K562 (cell line): Measurements from ENCODE around the gene JAKMIP1. TPM values are rescaled to one million over a fixed set of nuclear protein-coding genes. Genes with fewer than 3 reads are reported as not detected.

Source experiments
- ELK3 ChIP-seq: fragments of 450-650 bp; formaldehyde crosslinking; IDR thresholded peaks from 2 replicates; pipeline ENCODE4 v1.4.0; 2020; ENCODE audit warnings: mild to moderate bottlenecking
- FUS ChIP-seq: fragments of 200-400 bp; formaldehyde crosslinking; optimal IDR thresholded peaks from 2 replicates; pipeline ENCODE3; 2017; ENCODE audit warnings: low read depth, low read length
- HMGXB4 ChIP-seq: sonication (generic); formaldehyde crosslinking; IDR thresholded peaks from 2 replicates; pipeline ENCODE4 v1.8.1; 2023; ENCODE audit warnings: mild to moderate bottlenecking, missing genetic modification reagents
- LEF1 ChIP-seq: fragments of 450-650 bp; IDR thresholded peaks from 2 replicates; pipeline ENCODE4 v1.6.1; 2016; ENCODE audit warnings: mild to moderate bottlenecking
- NBN ChIP-seq: fragments of 450-650 bp; IDR thresholded peaks from 2 replicates; pipeline ENCODE4 v1.6.1; 2016; ENCODE audit warnings: low read depth, mild to moderate bottlenecking
- NFE2L1 ChIP-seq: fragments of 450-650 bp; IDR thresholded peaks from 2 replicates; pipeline ENCODE4 v1.6.1; 2016; ENCODE audit warnings: missing genetic modification characterization, low read depth, mild to moderate bottlenecking, missing compliant biosample characterization, moderate library complexity, borderline replicate concordance
- PRPF4 ChIP-seq: fragments of 200-400 bp; formaldehyde crosslinking; IDR thresholded peaks from one replicate; pipeline ENCODE4 v1.6.1; 2017; ENCODE audit warnings: low read length, low read depth, mild to moderate bottlenecking; ENCODE audit not compliant: insufficient read depth, poor library complexity, severe bottlenecking
- SAP30 ChIP-seq: fragments of 200-600 bp; sonication (generic); IDR thresholded peaks from 2 replicates; pipeline ENCODE4 v1.6.1; 2012; ENCODE audit warnings: borderline replicate concordance, low read depth, mild to moderate bottlenecking, moderate library complexity, low read length, control low read depth, inconsistent platforms; ENCODE audit not compliant: insufficient read depth, poor library complexity, severe bottlenecking
- THAP12 ChIP-seq: fragments of 250-450 bp; sonication (Bioruptor Pico); IDR thresholded peaks from 2 replicates; pipeline ENCODE4 v1.9.0; 2021; ENCODE audit warnings: mild to moderate bottlenecking, inconsistent platforms
- ZNF282 ChIP-seq: sonication (generic); formaldehyde crosslinking; IDR thresholded peaks from 2 replicates; pipeline ENCODE4 v1.8.1; 2023; ENCODE audit warnings: missing genetic modification reagents
- ZNF583 ChIP-seq: fragments of 250-450 bp; sonication (Bioruptor Pico); IDR thresholded peaks from 2 replicates; pipeline ENCODE4 v1.4.0; 2020
- ZNF699 ChIP-seq: fragments of 250-450 bp; sonication (Bioruptor Pico); IDR thresholded peaks from 2 replicates; pipeline ENCODE4 v1.8.0; 2021; ENCODE audit warnings: mild to moderate bottlenecking, moderate library complexity; ENCODE audit not compliant: insufficient replicate concordance
- ZNF76 ChIP-seq: fragments of 250-450 bp; sonication (Bioruptor Pico); IDR thresholded peaks from 2 replicates; pipeline ENCODE4 v1.4.0; 2020; ENCODE audit warnings: mild to moderate bottlenecking, moderate library complexity, borderline replicate concordance
- ZSCAN29 ChIP-seq: fragments of 450-650 bp; IDR thresholded peaks from 2 replicates; pipeline ENCODE4 v1.6.1; 2017
- polyA plus RNA-seq, 8 experiments: library from polyadenylated mRNA; depleted of rRNA in 4 of 8; stranded (reverse) in 5 of 8; unstranded in 3 of 8; fragments of >200 nt; fragmentation: Nextera tagmentation in 2 of 8; fragmentation: Illumina TruSeq in 1 of 8; extraction: Ambion mirVana in 2 of 8; extraction: Trizol in 1 of 8; gene quantifications; 2 replicates each; pipeline versions ENCODE4 v1.2.1 to v1.2.3, GENCODE V29; 2011 to 2014; ENCODE audit warnings: inconsistent platforms in 1 of 8, missing spikeins in 1 of 8
- total RNA-seq, 7 experiments: library from RNA; depleted of rRNA in 6 of 7; stranded (reverse); fragments of >200 nt in 6 of 7; fragmentation: Illumina TruSeq in 2 of 7; extraction: Trizol in 2 of 7; gene quantifications; 2 replicates each; pipeline versions ENCODE4 v1.2.1 to v1.2.3, GENCODE V29; 2011 to 2021; ENCODE audit warnings: low replicate concordance in 1 of 7

Gene JAKMIP1
- total and polyA plus RNA-seq, 9 of the 15 experiments (the other 6 are each of a cell fraction or from before 2014, with no cell fraction given), result not detected

GRCh38 chr4:6190486-6190885 lies 9.9 kb downstream of the JAKMIP1 start (continued):
- TF ChIP-seq THAP12 (CRISPR knock-in tag) (no peak), ZNF583 (CRISPR knock-in tag) (no peak), ELK3 (no peak), ZSCAN29 (no peak), PRPF4 (no peak), LEF1 (no peak), ZNF282 (CRISPR knock-in tag) (no peak), NBN (no peak), SAP30 (no peak), ZNF76 (CRISPR knock-in tag) (no peak), ZNF699 (CRISPR knock-in tag) (no peak), NFE2L1 (tag) (no peak), HMGXB4 (no peak), FUS (no peak)
